ENCODE measurements around the gene WWC2. TPM values are rescaled to one million over a fixed set of nuclear protein-coding genes. Genes with fewer than 3 reads are reported as not detected.

The WWC2 gene
- total RNA-seq, 1 experiment from 2014 or later: 39.1 TPM

- no TSS peak for BruUV-seq (replicated peaks)
- no peak overlapping the region for H3K27ac ChIP-seq (ENCODE audit: low read depth, low read length)
- no peaks in the 10 kb centered on the region for H3K9me2 ChIP-seq (ENCODE audit: insufficient read depth)
- ATAC-seq: no peak
- H4K20me1 ChIP-seq (ENCODE audit: insufficient read depth): no peaks in the 10 kb centered on the region
- no peak overlapping the region for H3K4me2 ChIP-seq (ENCODE audit: low read length)
- no peaks in the 10 kb centered on the region for H3K27me3 ChIP-seq (ENCODE audit: insufficient read depth, low read length)
- H3K4me3 ChIP-seq (replicated peaks in 1 of 2; ENCODE audit: low read depth in 1 of 2, low read length in 2 of 2): no peak overlapping the region
- ChIA-PET CTCF (no interaction called here), POLR2A (no interaction called here), RAD21 (ENCODE audit: low non-redundant PET in 1 of 2, low total read pairs in 2 of 2, uncharacterized antibody in 2 of 2, unreplicated experiment in 2 of 2) (no interaction called here)
- no peak for DNase-seq (ENCODE audit: low read depth, low spot score)
- H3K9ac ChIP-seq (ENCODE audit: low read length): no peak overlapping the region
- H3K79me2 ChIP-seq (ENCODE audit: insufficient read depth, low read length): no peaks in the 10 kb centered on the region
- H2AFZ ChIP-seq (ENCODE audit: low read depth, low read length, poor library complexity, severe bottlenecking): no peak overlapping the region
- intact Hi-C loops (cut with micrococcal nuclease): no loop called here
- no peaks in the 10 kb centered on the region for H3K9me3 ChIP-seq (ENCODE audit: control insufficient read depth in 1 of 2, insufficient read depth in 1 of 2, low read depth in 1 of 2, low read length in 2 of 2)
- no peaks in the 10 kb centered on the region for H3K36me3 ChIP-seq (ENCODE audit: control insufficient read depth in 1 of 2, insufficient read depth in 2 of 2, low read length in 2 of 2)
- H3K4me1 ChIP-seq (ENCODE audit: control insufficient read depth in 1 of 2, insufficient read depth in 2 of 2, low read length in 2 of 2): no peaks in the 10 kb centered on the region
- no peak for TF ChIP-seq YY1 (IDR thresholded peaks at IDR 0.05; ENCODE audit: extremely low read depth, insufficient replicate concordance, low read depth, low read length)
- no peak for TF ChIP-seq ATF3 (IDR thresholded peaks at IDR 0.05)
- no peak for TF ChIP-seq CEBPB (IDR thresholded peaks at IDR 0.05; ENCODE audit: low read depth)
- no peak for TF ChIP-seq SIN3A (IDR thresholded peaks at IDR 0.05; ENCODE audit: low read depth)
- no peak for TF ChIP-seq JUND (IDR thresholded peaks at IDR 0.05)
- TF ChIP-seq MAX (IDR thresholded peaks at IDR 0.05): no peak
- no peak for TF ChIP-seq REST (IDR thresholded peaks at IDR 0.05; ENCODE audit: low read depth)
- TF ChIP-seq CTCF (IDR thresholded peaks at IDR 0.05 in 2 of 3, conservative IDR thresholded peaks at IDR 0.05 in 1 of 3; ENCODE audit: borderline replicate concordance in 1 of 3, insufficient read depth in 1 of 3, low read depth in 2 of 3, low read length in 2 of 3): no peak
- no peak for TF ChIP-seq ELF1 (IDR thresholded peaks at IDR 0.05; ENCODE audit: borderline replicate concordance, low read depth)
- TF ChIP-seq POLR2A (IDR thresholded peaks at IDR 0.05; ENCODE audit: borderline replicate concordance, extremely low read depth, insufficient read depth, insufficient read length): no peak
- TF ChIP-seq RAD21 (IDR thresholded peaks at IDR 0.05; ENCODE audit: low read depth): no peak
- TF ChIP-seq TCF7L2 (IDR thresholded peaks at IDR 0.05; ENCODE audit: borderline replicate concordance, extremely low read depth, insufficient read depth, insufficient read length): no peak
- TF ChIP-seq CBX3 (IDR thresholded peaks at IDR 0.05; ENCODE audit: low read depth): no peak
- no peak for TF ChIP-seq ZFX (IDR thresholded peaks at IDR 0.05)
- no peak for TF ChIP-seq EGR1 (IDR thresholded peaks at IDR 0.05; ENCODE audit: low read depth)
- no peak for TF ChIP-seq EZH2 (IDR thresholded peaks at IDR 0.05)
Measured at GRCh38 chr4:183223053-183223452, 124.0 kb downstream of the WWC2 start.
